ENCODE data around the gene CCR7. TPM values are rescaled to one million over a fixed set of nuclear protein-coding genes. Genes with fewer than 3 reads are reported as not detected.

CCR7 gene
- total RNA-seq, 1 experiment from 2014 or later: 0.57 TPM

DNA sequence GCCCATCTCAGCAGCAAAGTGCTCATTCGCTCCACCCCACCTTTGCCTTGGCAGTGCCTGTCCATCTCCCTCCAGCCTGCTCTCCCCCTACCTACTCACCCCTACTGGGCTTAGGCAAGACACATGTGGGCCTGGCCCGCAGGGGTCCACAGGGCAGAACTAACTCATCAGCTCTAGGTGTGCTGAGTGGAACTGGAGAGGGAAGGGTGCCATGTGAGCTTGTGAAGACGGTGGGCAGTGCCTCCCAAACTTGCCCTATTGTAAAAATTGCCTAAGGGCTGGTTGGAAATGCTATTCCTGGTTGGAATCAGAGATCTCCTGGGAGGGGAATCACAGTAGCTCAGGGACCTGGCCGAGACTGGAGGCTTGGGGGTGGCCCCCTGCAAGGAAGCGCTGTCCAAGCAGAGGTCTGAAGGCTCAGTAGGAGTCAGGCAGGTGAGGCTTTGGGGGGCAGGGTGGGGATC lies 34.7 kb downstream of the CCR7 start:
- H3K27me3 Mint-ChIP-seq (ENCODE audit: low read depth): no peaks in the 10 kb centered on the region; the same call in none of the 2 replicates
- H3K36me3 Mint-ChIP-seq: peaks cover 4% of the 10 kb centered on the region; the same call in 1 of the 2 replicates
- H3K27ac Mint-ChIP-seq: no peak overlapping the region
- no peak overlapping the region for H3K4me3 Mint-ChIP-seq
- DNase-seq (ENCODE audit: low spot score) (peak; percentile 8), ATAC-seq (no peak)
- no peak for TF ChIP-seq TCF7 (CRISPR knock-in tag; IDR thresholded peaks at IDR 0.05; ENCODE audit: low read depth)
- TF ChIP-seq EMX1 (CRISPR knock-in tag; IDR thresholded peaks at IDR 0.05): no peak
- TF ChIP-seq ARID4B (CRISPR knock-in tag; IDR thresholded peaks at IDR 0.05; ENCODE audit: borderline replicate concordance): no peak
- no peak for TF ChIP-seq NFYB (CRISPR knock-in tag; conservative IDR thresholded peaks at IDR 0.05; ENCODE audit: low read depth)
- TF ChIP-seq ATF1 (CRISPR knock-in tag; IDR thresholded peaks at IDR 0.05): no peak
- TF ChIP-seq GABPB1 (CRISPR knock-in tag; IDR thresholded peaks at IDR 0.05): no peak
- no peak for TF ChIP-seq PRRX2 (CRISPR knock-in tag; IDR thresholded peaks at IDR 0.05)
- TF ChIP-seq ZNF416 (CRISPR knock-in tag; IDR thresholded peaks at IDR 0.05): no peak
- peaks cover 19% of the 10 kb centered on the region for H3K4me1 Mint-ChIP-seq
- peaks cover 4% of the 10 kb centered on the region; the same call in 1 of the 2 replicates for H3K9me3 Mint-ChIP-seq
- CTCF ChIA-PET: interaction anchor here (0.8 to 8.2 kb wide), 9 partner anchors 31 to 167 kb away, joined by 3 to 124 read pairs (median 5); partner anchors contain the start of genes GJD3, IGFBP4 and TOP2A
- POLR2A ChIA-PET: no interaction called here

GRCh38 chr17:40529991-40530390 lies 35.3 kb downstream of the CCR7 start:
- peaks cover 9% of the 10 kb centered on the region for H3K36me3 Mint-ChIP-seq
- ChIA-PET POLR2A (no interaction called here), CTCF (interaction anchor here (0.8 to 8.2 kb wide), 9 partner anchors 31 to 167 kb away, joined by 3 to 124 read pairs (median 5); partner anchors contain the start of genes GJD3, IGFBP4 and TOP2A)
- peaks cover 10% of the 10 kb centered on the region for H3K9me3 Mint-ChIP-seq
- DNase-seq (ENCODE audit: low spot score): no peak
- peaks cover 19% of the 10 kb centered on the region for H3K4me1 Mint-ChIP-seq
- H3K27me3 Mint-ChIP-seq (ENCODE audit: low read depth): peaks cover 3% of the 10 kb centered on the region
- no peak overlapping the region for H3K4me3 Mint-ChIP-seq
- ATAC-seq: no peak
- H3K27ac Mint-ChIP-seq: no peak overlapping the region
- TF ChIP-seq ZNF423 (CRISPR knock-in tag; IDR thresholded peaks at IDR 0.05) (no peak), PRDM15 (CRISPR knock-in tag; IDR thresholded peaks at IDR 0.05) (no peak), IRF1 (CRISPR knock-in tag; IDR thresholded peaks at IDR 0.05) (no peak), HMGXB4 (CRISPR knock-in tag; IDR thresholded peaks at IDR 0.05) (no peak), SMAD4 (CRISPR knock-in tag; IDR thresholded peaks at IDR 0.05) (no peak), SOX15 (CRISPR knock-in tag; IDR thresholded peaks at IDR 0.05) (no peak), NFYB (CRISPR knock-in tag; conservative IDR thresholded peaks at IDR 0.05; ENCODE audit: low read depth) (no peak), SP1 (CRISPR knock-in tag; conservative IDR thresholded peaks at IDR 0.05) (no peak), ZNF281 (CRISPR knock-in tag; IDR thresholded peaks at IDR 0.05) (no peak)
- TF ChIP-seq, protein P1, sequence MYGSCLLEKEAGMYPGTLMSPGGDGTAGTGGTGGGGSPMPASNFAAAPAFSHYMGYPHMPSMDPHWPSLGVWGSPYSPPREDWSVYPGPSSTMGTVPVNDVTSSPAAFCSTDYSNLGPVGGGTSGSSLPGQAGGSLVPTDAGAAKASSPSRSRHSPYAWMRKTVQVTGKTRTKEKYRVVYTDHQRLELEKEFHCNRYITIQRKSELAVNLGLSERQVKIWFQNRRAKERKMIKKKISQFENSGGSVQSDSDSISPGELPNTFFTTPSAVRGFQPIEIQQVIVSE (CRISPR knock-in tag; IDR thresholded peaks at IDR 0.05; ENCODE audit: borderline replicate concordance): no peak
- TF ChIP-seq, protein P2, sequence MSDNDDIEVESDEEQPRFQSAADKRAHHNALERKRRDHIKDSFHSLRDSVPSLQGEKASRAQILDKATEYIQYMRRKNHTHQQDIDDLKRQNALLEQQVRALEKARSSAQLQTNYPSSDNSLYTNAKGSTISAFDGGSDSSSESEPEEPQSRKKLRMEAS (CRISPR knock-in tag; IDR thresholded peaks at IDR 0.05): no peak
- TF ChIP-seq, protein P3, sequence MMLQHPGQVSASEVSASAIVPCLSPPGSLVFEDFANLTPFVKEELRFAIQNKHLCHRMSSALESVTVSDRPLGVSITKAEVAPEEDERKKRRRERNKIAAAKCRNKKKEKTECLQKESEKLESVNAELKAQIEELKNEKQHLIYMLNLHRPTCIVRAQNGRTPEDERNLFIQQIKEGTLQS (CRISPR knock-in tag; conservative IDR thresholded peaks at IDR 0.05): no peak
